K562 (cell line): Measurements from ENCODE around the gene RBSN. TPM values are rescaled to one million over a fixed set of nuclear protein-coding genes. Genes with fewer than 3 reads are reported as not detected.

ENCODE experiments used
- ATF1 ChIP-seq, 2 experiments: fragments of 450-650 bp in 1 of 2; IDR thresholded peaks; 2 replicates each; pipeline ENCODE4 v1.6.1; 2016; ENCODE audit warnings: missing compliant biosample characterization in 1 of 2, missing genetic modification characterization in 1 of 2
- CBX5 ChIP-seq: IDR thresholded peaks from 2 replicates; pipeline ENCODE4 v1.6.1; 2014; ENCODE audit warnings: low read depth, borderline replicate concordance
- CHD4 ChIP-seq: fragments of 200-600 bp; sonication (generic); IDR thresholded peaks from 3 replicates; pipeline ENCODE4 v1.6.1; 2012; ENCODE audit warnings: low read depth, mild to moderate bottlenecking, mixed read lengths, low read length, inconsistent platforms; ENCODE audit not compliant: insufficient read depth, insufficient replicate concordance, poor library complexity, severe bottlenecking
- CSDE1 ChIP-seq, 2 experiments: fragments of 450-650 bp; IDR thresholded peaks; 2 replicates each; pipeline ENCODE4 v1.6.1; 2016; ENCODE audit warnings: mild to moderate bottlenecking in 1 of 2
- FOS ChIP-seq: IDR thresholded peaks from 3 replicates; pipeline ENCODE4 v1.6.1; 2011; ENCODE audit not compliant: insufficient read length; ENCODE audit errors: extremely low read depth
- HDGF ChIP-seq: fragments of 450-650 bp; IDR thresholded peaks from 2 replicates; pipeline ENCODE4 v1.6.1; 2016
- JUN ChIP-seq, 2 experiments: sonication (generic) in 1 of 2; formaldehyde crosslinking in 1 of 2; IDR thresholded peaks; 2 replicates each; pipeline versions ENCODE4 v1.6.1 to v1.8.0; 2012 to 2022; ENCODE audit warnings: borderline replicate concordance in 2 of 2, mild to moderate bottlenecking in 2 of 2, improper control_type of control experiment in 1 of 2, low read depth in 1 of 2, low read length in 1 of 2, missing genetic modification reagents in 1 of 2
- NCOA4 ChIP-seq: fragments of 450-650 bp; IDR thresholded peaks from 2 replicates; pipeline ENCODE4 v1.6.1; 2018; ENCODE audit warnings: mild to moderate bottlenecking; ENCODE audit not compliant: partially characterized antibody
- NR2C2 ChIP-seq, 2 experiments: fragments of 200-800 bp in 1 of 2; sonication (Bioruptor generic) in 1 of 2; sonication (generic) in 1 of 2; formaldehyde crosslinking in 1 of 2; IDR thresholded peaks; 2 replicates each; pipeline versions ENCODE4 v1.6.1 to v1.8.0; 2016 to 2022; ENCODE audit warnings: mild to moderate bottlenecking in 1 of 2, missing compliant biosample characterization in 1 of 2, missing genetic modification characterization in 1 of 2, missing genetic modification reagents in 1 of 2
- PHF8 ChIP-seq: fragments of 200-600 bp; sonication (generic); IDR thresholded peaks from 2 replicates; pipeline ENCODE4 v1.6.1; 2012; ENCODE audit warnings: mixed run types, mild to moderate bottlenecking, inconsistent platforms, low read length, moderate library complexity, borderline replicate concordance
- RB1 ChIP-seq: fragments of 450-650 bp; IDR thresholded peaks from 2 replicates; pipeline ENCODE4 v1.6.1; 2017; ENCODE audit warnings: low read depth, mild to moderate bottlenecking
- SMARCE1 ChIP-seq: fragments of 450-650 bp; IDR thresholded peaks from 2 replicates; pipeline ENCODE4 v1.7.1; 2016; ENCODE audit warnings: mild to moderate bottlenecking
- STAG1 ChIP-seq: sonication (generic); formaldehyde crosslinking; IDR thresholded peaks from 2 replicates; pipeline ENCODE4 v1.5.0; 2020; ENCODE audit warnings: missing genetic modification reagents, borderline replicate concordance
- TAF1 ChIP-seq: IDR thresholded peaks from 2 replicates; pipeline ENCODE4 v1.6.1; 2011; ENCODE audit warnings: mild to moderate bottlenecking, low read length, moderate library complexity; ENCODE audit not compliant: insufficient read depth, control insufficient read depth, severe bottlenecking; ENCODE audit errors: extremely low read depth
- ZBED1 ChIP-seq: IDR thresholded peaks from 2 replicates; pipeline ENCODE4 v1.6.1; 2014
- ZNF583 ChIP-seq: fragments of 250-450 bp; sonication (Bioruptor Pico); IDR thresholded peaks from 2 replicates; pipeline ENCODE4 v1.4.0; 2020
- polyA plus RNA-seq, 8 experiments: library from polyadenylated mRNA; depleted of rRNA in 4 of 8; stranded (reverse) in 5 of 8; unstranded in 3 of 8; fragments of >200 nt; fragmentation: Nextera tagmentation in 2 of 8; fragmentation: Illumina TruSeq in 1 of 8; extraction: Ambion mirVana in 2 of 8; extraction: Trizol in 1 of 8; gene quantifications; 2 replicates each; pipeline versions ENCODE4 v1.2.1 to v1.2.3, GENCODE V29; 2011 to 2014; ENCODE audit warnings: inconsistent platforms in 1 of 8, missing spikeins in 1 of 8
- total RNA-seq, 7 experiments: library from RNA; depleted of rRNA in 6 of 7; stranded (reverse); fragments of >200 nt in 6 of 7; fragmentation: Illumina TruSeq in 2 of 7; extraction: Trizol in 2 of 7; gene quantifications; 2 replicates each; pipeline versions ENCODE4 v1.2.1 to v1.2.3, GENCODE V29; 2011 to 2021; ENCODE audit warnings: low replicate concordance in 1 of 7
- TF ChIP-seq, protein P1 (sequence below): fragments of 250-450 bp; sonication (Bioruptor Pico); IDR thresholded peaks from 2 replicates; pipeline ENCODE4 v1.8.0; 2022; ENCODE audit warnings: inconsistent platforms, mild to moderate bottlenecking, moderate library complexity, borderline replicate concordance
- TF ChIP-seq, protein P2 (sequence below): sonication (generic); formaldehyde crosslinking; IDR thresholded peaks from 2 replicates; pipeline ENCODE4 v1.8.0; 2022; ENCODE audit warnings: mild to moderate bottlenecking, missing genetic modification reagents

The RBSN gene
- total and polyA plus RNA-seq, 9 of the 15 experiments (the other 6 are each of a cell fraction or from before 2014, with no cell fraction given): 2.9 to 19.6 (median 15.0) TPM

DNA sequence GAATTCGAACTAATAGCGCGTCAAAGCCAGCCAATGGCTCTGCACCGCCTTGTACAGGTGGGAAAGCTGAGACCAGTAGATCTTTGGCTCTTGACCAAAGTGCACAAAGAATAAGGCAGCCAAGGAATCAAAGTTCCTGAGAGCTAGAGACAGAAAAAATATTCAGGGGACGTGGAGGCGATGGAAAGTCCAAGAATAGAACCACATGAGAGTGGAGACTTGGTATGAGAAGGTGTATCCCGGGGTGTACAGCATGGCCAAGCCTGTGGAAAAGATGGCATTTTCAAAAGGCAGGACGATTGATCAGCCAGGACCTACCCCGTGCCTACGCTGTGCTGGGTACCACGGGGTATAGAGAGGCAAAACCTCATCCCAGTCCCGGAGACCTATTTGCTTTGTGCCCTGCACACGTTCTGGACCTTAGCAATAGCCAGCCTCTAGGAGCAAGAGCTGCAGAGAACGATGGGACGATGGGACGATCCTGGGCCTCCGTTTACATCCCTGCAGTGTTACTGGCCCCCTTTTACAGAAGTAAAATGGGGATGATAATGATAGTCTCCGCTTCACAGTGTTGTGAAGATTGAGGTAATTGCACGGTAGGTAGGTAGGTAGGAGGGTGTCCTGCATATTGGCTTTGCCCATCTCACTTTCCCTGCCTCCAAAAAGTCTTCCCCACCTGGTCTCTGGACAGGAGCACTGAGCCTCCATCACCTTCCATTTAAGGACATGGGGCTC lies 583 bp upstream of the RBSN start (continued):
- no peak for TF ChIP-seq CSDE1 (IDR thresholded peaks at IDR 0.05)
- TF ChIP-seq ZNF583 (CRISPR knock-in tag): no peak
- TF ChIP-seq, protein P1, sequence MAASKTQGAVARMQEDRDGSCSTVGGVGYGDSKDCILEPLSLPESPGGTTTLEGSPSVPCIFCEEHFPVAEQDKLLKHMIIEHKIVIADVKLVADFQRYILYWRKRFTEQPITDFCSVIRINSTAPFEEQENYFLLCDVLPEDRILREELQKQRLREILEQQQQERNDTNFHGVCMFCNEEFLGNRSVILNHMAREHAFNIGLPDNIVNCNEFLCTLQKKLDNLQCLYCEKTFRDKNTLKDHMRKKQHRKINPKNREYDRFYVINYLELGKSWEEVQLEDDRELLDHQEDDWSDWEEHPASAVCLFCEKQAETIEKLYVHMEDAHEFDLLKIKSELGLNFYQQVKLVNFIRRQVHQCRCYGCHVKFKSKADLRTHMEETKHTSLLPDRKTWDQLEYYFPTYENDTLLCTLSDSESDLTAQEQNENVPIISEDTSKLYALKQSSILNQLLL (CRISPR knock-in tag): no peak
- no peak for TF ChIP-seq FOS
- no peak for TF ChIP-seq TAF1
- TF ChIP-seq PHF8: peak; percentile 91
- no peak for TF ChIP-seq JUN (IDR thresholded peaks at IDR 0.05; ENCODE audit: borderline replicate concordance, low read depth, low read length)
- no peak for TF ChIP-seq JUN (CRISPR knock-in tag; IDR thresholded peaks at IDR 0.05; ENCODE audit: borderline replicate concordance)
- TF ChIP-seq ATF1 (CRISPR knock-in tag; IDR thresholded peaks at IDR 0.05): no peak
- TF ChIP-seq ATF1 (tag; IDR thresholded peaks at IDR 0.05): 0 out of 2 replicates have a peak, but pooled peaks have one; percentile 10
- TF ChIP-seq NCOA4: no peak
- TF ChIP-seq RB1: 0 out of 2 replicates have a peak, but pooled peaks have one; percentile 2
- no peak for TF ChIP-seq CBX5
- TF ChIP-seq HDGF: peak; percentile 62; the same call in 1 of the 2 replicates
- no peak for TF ChIP-seq CHD4
- no peak for TF ChIP-seq NR2C2 (CRISPR knock-in tag; IDR thresholded peaks at IDR 0.05)
- 0 out of 2 replicates have a peak, but pooled peaks have one; percentile 9 for TF ChIP-seq NR2C2 (tag; IDR thresholded peaks at IDR 0.05)
- no peak for TF ChIP-seq STAG1 (CRISPR knock-in tag)
- TF ChIP-seq ZBED1: no peak
- TF ChIP-seq, protein P2, sequence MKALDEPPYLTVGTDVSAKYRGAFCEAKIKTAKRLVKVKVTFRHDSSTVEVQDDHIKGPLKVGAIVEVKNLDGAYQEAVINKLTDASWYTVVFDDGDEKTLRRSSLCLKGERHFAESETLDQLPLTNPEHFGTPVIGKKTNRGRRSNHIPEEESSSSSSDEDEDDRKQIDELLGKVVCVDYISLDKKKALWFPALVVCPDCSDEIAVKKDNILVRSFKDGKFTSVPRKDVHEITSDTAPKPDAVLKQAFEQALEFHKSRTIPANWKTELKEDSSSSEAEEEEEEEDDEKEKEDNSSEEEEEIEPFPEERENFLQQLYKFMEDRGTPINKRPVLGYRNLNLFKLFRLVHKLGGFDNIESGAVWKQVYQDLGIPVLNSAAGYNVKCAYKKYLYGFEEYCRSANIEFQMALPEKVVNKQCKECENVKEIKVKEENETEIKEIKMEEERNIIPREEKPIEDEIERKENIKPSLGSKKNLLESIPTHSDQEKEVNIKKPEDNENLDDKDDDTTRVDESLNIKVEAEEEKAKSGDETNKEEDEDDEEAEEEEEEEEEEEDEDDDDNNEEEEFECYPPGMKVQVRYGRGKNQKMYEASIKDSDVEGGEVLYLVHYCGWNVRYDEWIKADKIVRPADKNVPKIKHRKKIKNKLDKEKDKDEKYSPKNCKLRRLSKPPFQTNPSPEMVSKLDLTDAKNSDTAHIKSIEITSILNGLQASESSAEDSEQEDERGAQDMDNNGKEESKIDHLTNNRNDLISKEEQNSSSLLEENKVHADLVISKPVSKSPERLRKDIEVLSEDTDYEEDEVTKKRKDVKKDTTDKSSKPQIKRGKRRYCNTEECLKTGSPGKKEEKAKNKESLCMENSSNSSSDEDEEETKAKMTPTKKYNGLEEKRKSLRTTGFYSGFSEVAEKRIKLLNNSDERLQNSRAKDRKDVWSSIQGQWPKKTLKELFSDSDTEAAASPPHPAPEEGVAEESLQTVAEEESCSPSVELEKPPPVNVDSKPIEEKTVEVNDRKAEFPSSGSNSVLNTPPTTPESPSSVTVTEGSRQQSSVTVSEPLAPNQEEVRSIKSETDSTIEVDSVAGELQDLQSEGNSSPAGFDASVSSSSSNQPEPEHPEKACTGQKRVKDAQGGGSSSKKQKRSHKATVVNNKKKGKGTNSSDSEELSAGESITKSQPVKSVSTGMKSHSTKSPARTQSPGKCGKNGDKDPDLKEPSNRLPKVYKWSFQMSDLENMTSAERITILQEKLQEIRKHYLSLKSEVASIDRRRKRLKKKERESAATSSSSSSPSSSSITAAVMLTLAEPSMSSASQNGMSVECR: no peak
- TF ChIP-seq SMARCE1: no peak
